HG03460 (cell line): ENCODE measurements around the gene APOBEC3G.

Experiments
- ATAC-seq: cut with Tn5 transposase; IDR thresholded peaks from one replicate; pipeline ENCODE4 v1.9.1; 2021; ENCODE audit not compliant: unreplicated experiment

Gene APOBEC3G

DNA sequence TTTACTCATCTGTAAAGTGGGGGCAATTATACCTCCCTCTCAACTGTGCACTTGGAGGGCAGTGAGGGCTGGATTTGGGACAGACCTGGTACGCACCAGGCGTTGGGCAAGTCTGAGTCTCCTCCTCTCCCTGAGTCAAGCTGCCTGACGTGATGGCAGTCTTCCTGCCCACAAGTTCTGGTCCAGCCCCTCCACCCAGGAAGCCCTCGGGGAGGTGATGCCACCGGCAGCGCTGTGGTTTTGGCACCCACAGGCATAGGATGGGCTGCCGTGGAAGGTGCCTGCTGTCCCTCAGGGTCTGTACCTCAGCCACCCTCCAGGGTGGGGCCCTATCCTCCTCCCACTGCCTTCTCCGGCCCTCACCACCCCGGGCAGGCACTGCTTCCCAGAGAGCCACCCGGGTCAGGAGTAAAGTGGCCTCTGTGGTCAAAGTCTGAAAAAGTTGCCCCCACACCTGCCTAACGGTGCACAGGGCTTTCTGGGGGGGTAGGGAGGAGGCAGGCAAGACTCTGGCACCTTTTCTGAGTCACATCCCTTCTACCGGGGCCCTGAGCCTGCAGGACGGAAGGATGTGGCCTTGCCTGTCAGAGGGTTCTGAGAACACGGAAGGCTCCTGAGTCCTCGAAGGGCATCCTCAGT lies 13.5 kb downstream of the APOBEC3G start:
- no peak for ATAC-seq

DNA sequence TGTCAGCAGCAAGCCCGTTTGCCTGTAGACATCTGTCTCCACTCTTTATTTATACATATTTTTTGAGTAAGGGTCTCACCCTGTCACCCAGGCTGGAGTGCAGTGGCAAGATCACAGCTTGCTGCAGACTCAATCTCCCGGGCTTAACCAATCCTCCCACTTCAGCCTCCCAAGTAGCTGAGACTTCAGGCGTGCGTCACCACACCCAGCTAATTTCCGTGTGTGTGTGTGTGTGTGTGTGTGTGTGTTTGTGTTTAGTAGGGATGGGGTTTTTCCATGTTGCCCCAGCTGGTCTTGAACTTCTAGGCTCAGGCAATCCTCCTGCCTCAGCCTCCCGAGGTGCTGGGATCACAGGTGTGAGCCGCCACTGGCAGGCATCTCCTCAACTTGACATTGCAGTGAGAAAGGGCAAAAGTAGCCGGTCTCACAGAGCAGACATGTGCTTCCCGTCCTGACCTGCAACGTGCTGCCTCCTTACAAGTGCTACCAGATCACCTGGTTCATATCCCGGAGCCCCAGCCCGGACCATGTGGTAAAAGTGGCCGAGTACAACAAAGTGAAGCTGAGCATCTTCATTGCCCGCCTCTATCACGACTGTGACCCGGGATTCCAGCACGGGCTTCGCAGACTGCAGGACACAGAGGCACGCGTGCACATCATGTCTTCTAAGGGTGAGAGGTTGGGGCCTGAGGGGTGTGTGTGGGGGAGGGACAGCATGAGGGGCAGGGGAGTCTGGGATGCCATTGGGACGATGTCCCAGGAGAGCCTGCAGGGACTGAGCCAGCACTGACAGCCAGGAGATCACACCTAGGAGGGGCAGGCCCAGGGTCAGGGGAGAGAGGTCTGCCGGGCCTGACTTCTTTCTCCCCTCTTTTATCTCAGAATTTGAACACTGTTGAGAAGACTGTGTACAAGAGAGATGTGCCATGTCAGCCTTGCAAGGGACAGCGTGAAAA lies 14.3 kb downstream of the APOBEC3G start:
- no peak for ATAC-seq

DNA sequence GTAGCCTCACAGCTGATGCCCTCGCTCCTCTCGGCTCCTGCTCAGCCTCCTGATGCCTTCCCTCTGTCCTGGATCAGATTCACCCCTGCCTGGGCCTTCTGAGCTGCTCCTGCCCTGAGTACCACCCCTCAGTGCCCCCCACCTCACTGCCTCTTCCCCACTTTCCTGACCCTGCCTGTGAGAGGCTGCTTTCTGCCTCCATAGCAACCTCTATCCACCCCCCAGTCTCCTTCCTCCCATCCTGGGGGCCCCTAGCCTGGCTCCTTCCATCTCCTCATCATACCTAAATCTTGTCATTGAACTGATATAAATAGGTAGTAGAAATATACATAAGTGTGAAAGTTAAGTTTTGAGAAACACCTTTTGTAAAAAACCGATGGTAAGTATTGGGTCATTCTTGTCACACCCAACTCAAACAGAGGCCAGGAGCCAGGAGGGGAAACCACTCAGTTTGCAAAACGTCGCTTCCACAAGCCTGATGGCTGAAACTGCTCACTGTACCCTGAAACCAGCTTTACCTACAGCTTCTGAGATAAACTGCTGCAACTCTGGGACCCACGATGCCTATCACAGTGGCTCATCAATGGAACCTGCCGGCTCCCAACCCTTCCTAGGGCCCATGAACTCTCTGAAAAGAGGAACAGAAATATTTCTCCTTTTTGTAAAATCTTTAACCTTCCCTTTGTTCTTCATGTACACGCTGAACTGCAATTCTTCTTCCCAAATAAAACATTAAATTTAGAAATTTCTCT lies 15.2 kb downstream of the APOBEC3G start:
- ATAC-seq, result no peak

DNA sequence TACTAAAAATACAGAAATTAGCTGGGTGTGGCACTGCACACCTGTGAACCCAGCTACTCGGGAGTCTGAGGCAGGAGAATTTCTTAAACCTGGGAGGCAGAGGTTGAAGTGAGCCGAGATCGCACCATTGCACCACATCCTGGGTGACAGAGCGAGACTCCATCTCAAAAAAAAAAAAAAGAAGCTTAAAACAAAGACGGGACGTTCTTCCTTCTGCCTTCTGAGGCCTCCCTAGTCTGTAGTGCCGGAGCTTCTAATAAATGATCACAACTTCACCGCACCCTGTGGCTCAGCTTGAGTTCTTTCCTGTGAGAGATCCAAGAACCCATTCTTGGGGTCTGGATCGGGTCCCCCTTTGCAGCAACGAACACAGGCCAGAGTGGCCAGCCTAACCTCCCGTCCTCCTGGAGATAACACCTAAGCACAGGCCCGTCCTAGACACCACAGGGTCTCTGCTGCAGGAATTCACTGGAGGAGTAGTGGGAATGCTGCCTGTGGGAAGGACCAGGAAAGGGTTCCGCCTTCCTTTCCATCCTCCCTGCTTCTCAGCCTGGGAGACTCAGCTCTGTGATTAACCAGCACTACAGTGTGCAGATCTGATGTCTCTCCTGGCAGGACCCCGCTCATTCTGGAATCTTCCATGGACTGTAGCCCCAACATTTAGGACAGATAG lies 17.8 kb downstream of the APOBEC3G start:
- no peak for ATAC-seq

DNA sequence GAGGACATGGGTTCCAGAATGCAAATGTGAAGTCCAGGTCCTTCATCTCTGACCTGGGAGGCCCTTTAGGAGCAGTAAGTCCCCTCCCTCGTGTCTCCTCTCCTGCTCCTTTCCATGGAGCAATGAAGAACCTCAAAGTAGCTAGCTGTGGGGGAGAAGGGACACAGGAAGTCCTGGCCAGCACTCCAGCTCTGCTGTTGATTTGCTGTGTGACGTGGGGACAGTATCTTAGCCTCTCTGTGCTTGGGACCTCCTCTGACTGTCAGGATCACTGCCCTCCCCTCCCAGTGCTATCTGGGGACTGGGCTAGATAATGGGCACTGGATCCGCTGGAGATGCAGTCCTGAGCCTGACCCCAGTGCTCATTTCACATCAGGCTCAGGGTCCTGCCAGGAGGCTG lies 18.9 kb downstream of the APOBEC3G start:
- no peak for ATAC-seq

DNA sequence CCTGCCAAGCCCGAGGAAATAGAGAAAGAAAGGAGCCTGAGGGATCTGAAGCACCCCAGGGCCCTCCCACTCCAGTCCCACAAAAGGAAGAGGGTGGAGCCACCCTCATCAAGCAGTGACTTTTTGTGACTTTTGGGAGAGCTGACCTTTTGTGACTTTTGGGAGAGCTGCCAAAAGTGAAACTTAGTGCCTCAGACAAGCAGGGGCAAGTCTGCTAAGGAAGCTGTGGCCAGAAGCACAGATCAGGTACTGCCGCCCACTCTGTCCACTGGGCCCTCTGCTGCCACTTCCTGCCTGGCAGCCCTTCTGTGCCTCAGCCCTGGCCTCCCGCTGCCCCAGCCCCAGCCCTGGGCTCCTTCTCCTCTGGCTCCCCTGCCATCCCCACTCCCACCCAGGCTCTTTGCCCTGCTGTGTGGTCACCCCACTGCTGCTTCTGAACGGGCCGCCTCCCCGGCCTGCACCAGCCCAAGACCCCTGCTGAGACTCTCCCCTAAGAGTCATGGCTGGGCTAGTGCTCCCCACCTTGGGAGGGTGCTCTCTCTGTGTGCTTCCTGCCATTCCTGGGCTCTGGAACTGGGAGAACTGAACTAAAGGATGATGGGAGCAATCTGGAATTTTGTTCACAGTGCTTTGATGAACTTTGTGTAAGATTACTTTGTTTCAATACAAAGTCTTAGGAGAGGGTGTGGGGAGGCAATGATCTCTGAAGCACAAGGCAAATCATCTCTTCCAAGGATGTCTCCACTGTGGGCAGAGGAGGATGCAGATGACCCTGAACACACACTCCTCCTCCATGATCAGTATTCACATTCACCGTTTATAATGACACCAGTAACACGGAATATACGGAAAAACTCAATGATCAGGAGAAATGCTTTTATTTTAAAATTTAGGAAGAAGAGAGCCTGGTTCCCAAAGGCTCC lies 20.3 kb downstream of the APOBEC3G start, which contains the start of gene APOBEC3H:
Gene APOBEC3H, plus strand, starts transcription at position 147 of the 923 bp plus-strand sequence. CDS start 3,035 bp downstream, outside the sequence.
- ATAC-seq, result no peak

DNA sequence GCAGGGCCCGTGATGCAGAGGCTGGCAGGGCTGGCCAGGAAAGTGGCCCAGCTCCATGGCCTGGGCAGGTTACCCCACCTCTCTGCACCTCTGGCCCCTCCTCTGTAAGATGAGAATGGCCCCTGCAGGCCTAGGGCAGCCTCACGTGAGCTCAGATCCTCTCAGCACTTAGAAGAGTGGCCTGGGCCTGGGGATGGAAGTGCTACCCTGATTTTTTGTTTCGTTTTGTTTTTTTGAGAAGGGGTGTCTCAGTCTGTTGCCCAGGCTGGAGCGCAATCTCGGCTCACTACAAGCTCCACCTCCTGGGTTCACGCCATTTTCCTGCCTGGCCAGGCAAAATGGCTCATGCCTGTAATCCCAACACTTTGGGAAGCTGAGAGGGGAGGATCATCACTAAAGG lies 21.0 kb downstream of the APOBEC3G start:
- no peak for ATAC-seq

DNA sequence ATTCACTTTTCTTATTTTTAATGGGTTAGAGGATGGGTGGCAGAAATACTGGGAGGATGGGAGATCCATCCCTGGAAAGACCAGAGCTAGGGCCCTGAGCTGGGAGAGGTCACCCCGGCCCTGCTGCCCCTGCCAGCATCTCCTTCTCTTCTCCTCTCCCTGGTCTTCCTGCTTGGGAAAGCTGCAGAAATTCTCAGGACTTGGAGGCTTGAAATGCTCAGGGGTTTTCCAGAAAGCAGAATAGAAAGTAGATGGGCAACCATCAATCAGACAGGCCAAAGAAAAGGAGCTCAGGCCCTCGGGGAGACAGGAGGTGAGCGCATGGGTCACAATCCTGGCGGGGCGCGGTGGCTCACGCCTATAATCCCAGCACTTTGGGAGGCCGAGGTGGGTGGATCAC lies 21.5 kb downstream of the APOBEC3G start:
- no peak for ATAC-seq

DNA sequence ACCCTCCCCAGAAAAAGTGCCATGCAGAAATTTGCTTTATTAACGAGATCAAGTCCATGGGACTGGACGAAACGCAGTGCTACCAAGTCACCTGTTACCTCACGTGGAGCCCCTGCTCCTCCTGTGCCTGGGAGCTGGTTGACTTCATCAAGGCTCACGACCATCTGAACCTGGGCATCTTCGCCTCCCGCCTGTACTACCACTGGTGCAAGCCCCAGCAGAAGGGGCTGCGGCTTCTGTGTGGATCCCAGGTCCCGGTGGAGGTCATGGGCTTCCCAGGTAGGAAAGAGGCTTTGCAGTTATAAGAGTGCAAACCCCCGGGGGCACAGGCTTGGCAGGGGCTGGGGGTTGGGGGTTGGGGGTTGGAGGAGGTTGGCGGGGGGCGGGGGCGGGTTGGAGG lies 24.2 kb downstream of the APOBEC3G start:
- ATAC-seq, result no peak

DNA sequence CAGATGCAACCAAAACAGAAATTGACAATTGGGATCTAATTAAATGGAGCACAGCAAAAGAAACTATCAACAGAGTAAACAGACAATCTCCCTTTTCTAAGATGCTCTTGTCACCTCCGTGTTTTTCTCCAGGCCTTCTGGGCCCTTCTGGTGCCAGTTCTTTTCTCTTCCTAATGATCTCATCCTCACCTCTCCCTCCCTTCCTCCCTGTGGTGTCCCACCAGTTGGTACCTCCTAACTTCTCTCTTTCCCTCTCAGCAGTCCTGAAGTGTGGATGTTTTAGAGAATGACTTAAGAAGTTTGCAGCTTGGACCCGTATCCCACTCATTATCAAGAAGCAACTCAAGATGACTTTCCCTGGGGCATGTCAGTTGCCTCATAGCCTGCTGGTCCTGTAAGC lies 26.4 kb downstream of the APOBEC3G start:
- ATAC-seq, result no peak

DNA sequence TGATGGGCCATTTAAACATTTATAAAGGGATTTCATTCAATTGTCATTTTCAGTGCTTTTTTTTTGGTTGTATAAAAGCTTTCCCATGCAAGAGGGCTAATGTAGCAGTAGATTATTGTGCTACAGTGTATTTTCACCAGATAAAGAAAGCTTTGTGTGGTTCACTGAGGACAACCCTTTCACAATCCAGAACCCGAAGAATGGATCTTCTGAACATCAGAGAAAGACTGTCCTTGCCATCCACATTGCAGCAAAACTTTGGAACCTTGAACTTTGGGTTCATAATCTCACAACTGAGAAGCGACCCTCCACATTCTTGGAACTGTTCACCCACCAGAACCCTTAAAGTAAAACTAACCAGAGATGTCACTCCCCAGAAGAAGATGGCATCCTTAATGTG lies 29.3 kb downstream of the APOBEC3G start:
- no peak for ATAC-seq

DNA sequence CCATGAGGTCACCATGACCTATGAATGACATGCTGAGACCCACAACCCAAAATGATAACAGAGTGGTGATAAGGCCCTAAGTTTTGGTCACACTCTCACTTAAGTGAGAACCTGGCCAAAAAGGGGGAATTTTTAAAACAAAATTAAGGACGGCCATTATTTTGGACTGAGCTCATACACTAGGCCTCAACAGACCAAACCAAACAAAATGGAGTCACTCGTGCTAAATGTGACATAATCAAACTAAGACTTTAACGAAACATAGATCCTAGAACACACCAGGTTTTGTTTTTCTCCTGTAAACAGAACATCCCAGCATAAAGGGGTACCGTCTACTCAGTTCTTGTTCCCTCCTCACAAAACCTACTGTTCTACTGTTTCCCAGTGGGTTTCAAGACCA lies 31.4 kb downstream of the APOBEC3G start:
- no peak for ATAC-seq

DNA sequence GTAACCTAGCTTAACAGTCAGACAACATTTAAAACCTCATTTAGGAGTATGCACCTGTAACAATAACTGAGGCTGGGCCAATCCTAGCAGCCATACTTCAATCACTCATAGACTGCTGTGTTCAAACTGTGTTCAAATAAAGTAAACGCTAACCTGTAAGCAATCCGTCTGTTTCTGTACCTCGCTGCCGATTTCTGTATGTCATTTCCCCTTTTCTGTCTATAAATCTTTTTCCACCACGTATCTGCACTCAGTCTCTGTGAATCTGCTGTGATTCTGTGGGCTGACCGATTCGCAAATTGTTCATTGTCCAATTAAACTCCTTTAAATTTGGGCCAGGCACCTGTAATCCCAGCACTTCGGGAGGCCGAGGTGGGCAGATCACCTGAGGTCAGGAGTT lies 32.3 kb downstream of the APOBEC3G start:
- no peak for ATAC-seq

DNA sequence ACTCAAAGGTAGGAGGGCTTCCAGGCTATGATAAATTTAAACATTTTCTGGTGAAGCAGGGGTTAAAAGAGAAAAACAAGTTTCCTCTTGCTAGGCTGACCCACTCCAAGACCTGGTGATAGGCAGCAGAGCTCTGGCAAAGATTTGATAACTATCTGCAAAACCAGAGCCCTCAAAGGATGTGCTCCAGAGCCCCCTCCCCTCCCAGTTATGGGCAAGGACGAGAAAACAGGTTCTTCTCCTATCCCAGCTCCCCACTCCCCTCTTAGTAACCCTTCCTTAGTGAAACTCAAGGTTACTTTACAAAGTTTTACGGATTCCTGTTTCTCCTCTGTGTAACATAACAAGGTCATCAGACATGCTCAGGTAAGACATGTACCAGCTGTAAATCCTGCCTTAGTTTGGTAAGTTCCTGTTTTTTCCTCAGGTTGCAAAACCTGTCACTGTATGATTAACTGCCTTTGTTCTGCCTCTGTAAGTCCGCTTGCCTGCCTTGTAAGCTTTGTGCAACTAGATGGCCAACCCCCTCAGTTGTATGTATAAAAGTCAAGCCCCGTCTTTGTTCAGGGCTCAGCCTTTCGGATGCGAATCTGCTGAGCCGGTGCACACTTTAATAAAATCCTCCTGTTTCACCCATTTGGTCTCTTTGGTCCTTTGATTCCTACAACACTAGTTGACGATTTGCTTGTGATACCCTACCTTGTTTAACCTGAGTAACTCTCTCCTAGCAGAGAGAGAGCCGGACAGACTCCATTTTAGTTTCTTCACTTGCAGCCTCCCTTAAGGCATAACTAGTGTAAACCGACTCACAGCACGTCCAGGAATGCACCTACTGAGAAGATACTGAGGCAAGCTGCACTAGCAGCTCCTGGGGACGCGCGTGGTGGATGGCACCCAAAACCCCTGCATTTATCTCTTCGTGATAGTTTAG lies 33.8 kb downstream of the APOBEC3G start:
- no peak for ATAC-seq

DNA sequence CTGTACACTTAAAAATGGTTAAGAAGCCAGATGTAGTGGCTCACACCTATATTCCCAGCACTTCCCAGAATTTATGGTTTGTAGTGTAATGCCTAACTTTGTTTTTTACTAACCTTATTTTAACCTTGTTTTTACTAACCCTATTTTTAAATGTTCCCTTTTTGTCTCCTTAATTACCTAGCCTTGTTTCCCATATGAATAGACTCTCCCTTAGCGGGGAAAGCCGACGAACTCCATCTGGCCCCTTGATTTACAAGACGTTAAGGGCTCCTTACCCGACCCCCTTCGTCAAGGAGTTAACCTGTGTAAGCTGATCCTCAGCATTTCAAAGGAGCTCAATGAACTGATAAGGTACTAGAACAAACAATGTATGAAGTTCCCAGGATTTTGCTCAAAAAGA lies 37.0 kb downstream of the APOBEC3G start:
- no peak for ATAC-seq

DNA sequence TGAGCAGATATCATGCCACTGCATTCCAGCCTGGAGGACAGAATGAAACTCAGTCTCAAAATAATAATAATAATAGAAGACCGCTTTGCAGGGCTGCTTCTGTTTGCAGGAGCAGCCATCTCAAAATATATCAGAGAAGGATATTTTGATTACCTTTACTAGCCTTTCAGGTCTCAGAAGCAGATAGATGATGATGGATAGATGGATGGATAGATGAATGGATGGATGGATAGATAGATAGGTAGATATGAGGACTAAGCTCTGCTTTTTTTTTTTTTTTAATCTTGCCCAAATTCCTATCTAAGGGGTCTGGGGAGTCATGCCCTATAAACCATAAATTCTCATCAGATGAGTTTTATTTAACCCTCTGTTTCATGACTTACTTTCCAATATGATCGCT lies 38.5 kb downstream of the APOBEC3G start:
- no peak for ATAC-seq

DNA sequence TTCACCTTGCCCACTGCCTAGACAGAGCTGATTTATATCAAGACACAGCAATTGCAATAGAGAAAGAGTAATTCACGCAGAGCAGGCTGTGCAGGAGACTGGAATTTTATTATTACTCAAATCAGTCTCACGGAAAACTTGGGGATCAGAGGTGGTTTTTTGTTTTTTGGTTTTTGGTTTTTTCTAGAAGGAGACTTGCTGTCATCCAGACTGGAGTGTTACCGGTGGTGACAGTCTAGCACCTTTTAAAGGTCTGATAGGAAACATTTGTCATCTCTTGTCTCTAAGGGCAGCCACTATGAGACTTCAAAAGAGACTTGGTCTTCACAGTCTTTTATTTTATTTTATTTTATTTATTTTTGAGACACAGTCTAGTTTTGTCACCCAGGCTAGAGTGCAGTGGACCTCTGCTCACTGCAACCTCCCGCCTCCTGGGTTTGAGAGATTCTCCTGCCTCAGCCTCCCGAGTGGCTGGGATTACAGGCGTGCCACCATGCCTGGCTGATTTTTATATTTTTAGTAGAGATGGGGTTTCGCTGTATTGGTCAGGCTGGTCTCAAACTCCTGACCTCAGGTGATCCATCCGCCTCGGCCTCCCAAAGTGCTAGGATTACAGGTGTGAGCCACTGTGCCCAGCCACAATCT lies 39.0 kb downstream of the APOBEC3G start:
- no peak for ATAC-seq

DNA sequence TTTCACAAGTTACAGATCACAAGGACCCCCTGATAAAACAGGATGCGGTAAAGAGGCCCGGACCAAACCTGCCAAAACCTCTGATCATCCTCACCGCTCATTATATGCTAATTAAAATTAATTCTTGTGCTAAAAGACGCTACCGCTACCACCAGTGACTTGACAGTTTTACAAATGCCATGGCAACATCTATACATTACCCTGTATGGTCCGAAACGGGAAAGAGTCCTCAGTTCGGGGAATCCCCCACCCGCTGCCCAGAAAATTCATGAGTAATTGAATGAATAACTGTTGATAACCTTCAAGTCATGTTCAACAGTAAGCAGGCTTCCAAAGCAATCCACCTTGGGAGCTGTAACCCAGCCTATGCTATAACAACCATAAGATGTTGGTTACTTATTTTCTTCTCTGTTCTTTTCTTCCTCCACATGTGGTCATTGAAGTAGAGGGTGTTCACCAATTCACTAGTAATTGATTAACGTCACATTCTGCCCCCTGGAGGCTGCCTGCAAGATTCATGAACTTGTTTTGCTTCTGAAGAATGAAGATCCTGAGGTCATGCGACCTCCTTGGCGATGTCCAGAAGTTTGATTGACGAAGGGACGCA lies 40.6 kb downstream of the APOBEC3G start:
- ATAC-seq, result no peak
